Measurements from ENCODE around the gene PRKCZ. TPM values are rescaled to one million over a fixed set of nuclear protein-coding genes. Genes with fewer than 3 reads are reported as not detected.
"Not testable (repeated sequence)": the region's sequence is repeated elsewhere in the genome, so short reads cannot be mapped to it uniquely, and the experiment has no call there.

Gene PRKCZ
- total RNA-seq, 1 experiment from 2014 or later: 0.52 TPM

GRCh38 chr1:2084306-2084705 is 34.1 kb downstream of the PRKCZ start:
- DNase-seq (ENCODE audit: low read depth): no peak

GRCh38 chr1:2085080-2085479 is 34.9 kb downstream of the PRKCZ start:
- DNase-seq (ENCODE audit: low read depth): no peak

GRCh38 chr1:2086446-2087078 is 36.4 kb downstream of the PRKCZ start:
- DNase-seq (ENCODE audit: low read depth): no peak

GRCh38 chr1:2087766-2088165 is 37.6 kb downstream of the PRKCZ start:
- DNase-seq (ENCODE audit: low read depth): no peak

- peak; percentile 67 for DNase-seq (ENCODE audit: low read depth)
These were observed 38.2 kb downstream of the PRKCZ start for GRCh38 chr1:2088458-2088857.

GRCh38 chr1:2089051-2089450 is 38.8 kb downstream of the PRKCZ start:
- DNase-seq (ENCODE audit: low read depth): no peak

- no peak for DNase-seq (ENCODE audit: low read depth)
These were observed 40.1 kb downstream of the PRKCZ start for GRCh38 chr1:2090216-2090890.

- DNase-seq (ENCODE audit: low read depth): no peak
These were observed 41.7 kb downstream of the PRKCZ start for GRCh38 chr1:2091611-2092604.

GRCh38 chr1:2093055-2093454 is 42.8 kb downstream of the PRKCZ start:
- no peak for DNase-seq (ENCODE audit: low read depth)

GRCh38 chr1:2093636-2094035 is 43.4 kb downstream of the PRKCZ start:
- no peak for DNase-seq (ENCODE audit: low read depth)

- not testable (repeated sequence) for DNase-seq (ENCODE audit: low read depth)
These were observed 44.3 kb downstream of the PRKCZ start for GRCh38 chr1:2094269-2095158.

GRCh38 chr1:2095394-2095793 is 45.2 kb downstream of the PRKCZ start:
- no peak for DNase-seq (ENCODE audit: low read depth)

- no peak for DNase-seq (ENCODE audit: low read depth)
These were observed 45.9 kb downstream of the PRKCZ start for GRCh38 chr1:2095981-2096736.

- DNase-seq (ENCODE audit: low read depth): peak; percentile 5
These were observed 47.4 kb downstream of the PRKCZ start for GRCh38 chr1:2097386-2098300.

GRCh38 chr1:2098301-2098698 is 48.1 kb downstream of the PRKCZ start:
- no peak for DNase-seq (ENCODE audit: low read depth)

GRCh38 chr1:2098839-2099785 is 48.9 kb downstream of the PRKCZ start:
- no peak for DNase-seq (ENCODE audit: low read depth)

- no peak for DNase-seq (ENCODE audit: low read depth)
These were observed 49.9 kb downstream of the PRKCZ start for GRCh38 chr1:2099886-2100779.

Measured in LHCN-M2 (cell line).